Measurements from ENCODE around the gene NUP210. TPM values are rescaled to one million over a fixed set of nuclear protein-coding genes. Genes with fewer than 3 reads are reported as not detected.

Gene NUP210
- polyA plus RNA-seq, 1 of the 3 experiments (the other 2 are of a cell fraction): 1.8 TPM

DNA sequence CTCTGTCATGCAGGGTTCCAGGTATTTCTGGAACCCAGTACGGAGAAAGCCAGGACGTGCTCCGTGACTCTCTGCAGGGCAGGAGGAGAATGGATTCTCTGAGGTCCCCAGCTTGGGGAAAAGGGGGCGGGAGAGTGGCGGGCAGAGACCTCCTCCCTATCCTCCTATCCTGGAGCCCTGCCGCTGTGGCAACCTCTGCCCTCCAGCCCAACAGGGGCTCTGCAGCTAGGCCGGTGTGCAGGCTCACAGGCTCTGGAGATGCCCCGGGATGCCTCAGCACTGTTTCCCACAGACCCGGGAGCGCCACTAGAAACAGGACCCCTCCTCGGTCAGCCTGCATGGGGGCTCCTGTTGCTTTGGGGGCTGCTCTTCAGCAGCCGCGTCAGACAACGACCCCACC lies 43.1 kb downstream of the NUP210 start (continued):
- TF ChIP-seq, protein P1, sequence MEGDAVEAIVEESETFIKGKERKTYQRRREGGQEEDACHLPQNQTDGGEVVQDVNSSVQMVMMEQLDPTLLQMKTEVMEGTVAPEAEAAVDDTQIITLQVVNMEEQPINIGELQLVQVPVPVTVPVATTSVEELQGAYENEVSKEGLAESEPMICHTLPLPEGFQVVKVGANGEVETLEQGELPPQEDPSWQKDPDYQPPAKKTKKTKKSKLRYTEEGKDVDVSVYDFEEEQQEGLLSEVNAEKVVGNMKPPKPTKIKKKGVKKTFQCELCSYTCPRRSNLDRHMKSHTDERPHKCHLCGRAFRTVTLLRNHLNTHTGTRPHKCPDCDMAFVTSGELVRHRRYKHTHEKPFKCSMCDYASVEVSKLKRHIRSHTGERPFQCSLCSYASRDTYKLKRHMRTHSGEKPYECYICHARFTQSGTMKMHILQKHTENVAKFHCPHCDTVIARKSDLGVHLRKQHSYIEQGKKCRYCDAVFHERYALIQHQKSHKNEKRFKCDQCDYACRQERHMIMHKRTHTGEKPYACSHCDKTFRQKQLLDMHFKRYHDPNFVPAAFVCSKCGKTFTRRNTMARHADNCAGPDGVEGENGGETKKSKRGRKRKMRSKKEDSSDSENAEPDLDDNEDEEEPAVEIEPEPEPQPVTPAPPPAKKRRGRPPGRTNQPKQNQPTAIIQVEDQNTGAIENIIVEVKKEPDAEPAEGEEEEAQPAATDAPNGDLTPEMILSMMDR (IDR thresholded peaks at IDR 0.05): no peak
- TF ChIP-seq YY1 (IDR thresholded peaks at IDR 0.05; ENCODE audit: low read depth) (no peak), NFIC (IDR thresholded peaks at IDR 0.05; ENCODE audit: borderline replicate concordance) (no peak)

DNA sequence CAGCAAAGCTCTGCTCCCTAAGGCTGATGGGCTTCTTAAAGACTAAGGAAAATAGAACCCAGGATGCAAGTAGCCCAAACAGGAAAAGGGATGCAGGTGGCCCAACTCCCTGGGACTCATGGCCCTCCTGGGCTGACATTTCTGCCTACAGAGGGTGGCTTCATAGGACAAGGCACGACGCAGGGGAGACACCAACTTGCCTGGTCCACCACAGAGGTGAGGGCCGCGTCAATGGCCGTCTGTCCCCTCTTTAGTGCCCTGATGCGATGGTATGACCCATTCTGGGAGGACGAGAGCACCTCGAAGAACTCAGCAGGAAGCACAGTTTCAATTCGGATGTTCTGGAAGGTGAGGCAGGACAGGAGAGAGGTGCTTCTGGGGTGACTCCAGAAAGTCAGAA lies 44.0 kb downstream of the NUP210 start:
- Histone ChIP-seq H3F3A (replicated peaks; ENCODE audit: insufficient read depth) (no peaks in the 10 kb centered on the region), H3K9me2 (no peaks in the 10 kb centered on the region), H3K4me2 (no peak overlapping the region), H3K27ac (ENCODE audit: low read depth in 2 of 2, low read length in 1 of 2) (no peak overlapping the region), H3K4me1 (ENCODE audit: control insufficient read depth in 1 of 2, insufficient read depth in 2 of 2, low read depth in 1 of 2, low read length in 1 of 2) (peaks cover 0 to 9% of the 10 kb centered on the region in 2 experiments; a peak in 2 of 4 replicates), H3K9ac (no peak overlapping the region), H2AFZ (ENCODE audit: low read depth) (no peak overlapping the region), H3K4me3 (ENCODE audit: low read depth in 2 of 2, low read length in 1 of 2) (no peak overlapping the region), H3K79me2 (ENCODE audit: insufficient read depth) (no peaks in the 10 kb centered on the region), H3K9me3 (no peaks in the 10 kb centered on the region), H3K36me3 (replicated peaks in 1 of 2; ENCODE audit: control insufficient read depth in 1 of 2, insufficient read depth in 2 of 2, low read length in 1 of 2) (no peaks in the 10 kb centered on the region), H4K20me1 (ENCODE audit: insufficient read depth) (no peaks in the 10 kb centered on the region), H3K27me3 (ENCODE audit: insufficient read depth) (no peaks in the 10 kb centered on the region)
- TF ChIP-seq EP300 (IDR thresholded peaks at IDR 0.05; ENCODE audit: borderline replicate concordance in 1 of 2, low read depth in 1 of 2, low read length in 1 of 2) (no peak), IRF3 (IDR thresholded peaks at IDR 0.05; ENCODE audit: low read depth, low read length) (no peak), MXI1 (IDR thresholded peaks at IDR 0.05; ENCODE audit: low read depth, low read length) (no peak), YY1 (IDR thresholded peaks at IDR 0.05; ENCODE audit: low read depth) (no peak), USF1 (IDR thresholded peaks at IDR 0.05; ENCODE audit: borderline replicate concordance, low read depth) (no peak), RFX5 (IDR thresholded peaks at IDR 0.05; ENCODE audit: low read length) (no peak), NFIC (IDR thresholded peaks at IDR 0.05; ENCODE audit: borderline replicate concordance) (no peak), EZH2phosphoT487 (IDR thresholded peaks at IDR 0.05; ENCODE audit: borderline replicate concordance, low read depth) (no peak)
- TF ChIP-seq, protein P2, sequence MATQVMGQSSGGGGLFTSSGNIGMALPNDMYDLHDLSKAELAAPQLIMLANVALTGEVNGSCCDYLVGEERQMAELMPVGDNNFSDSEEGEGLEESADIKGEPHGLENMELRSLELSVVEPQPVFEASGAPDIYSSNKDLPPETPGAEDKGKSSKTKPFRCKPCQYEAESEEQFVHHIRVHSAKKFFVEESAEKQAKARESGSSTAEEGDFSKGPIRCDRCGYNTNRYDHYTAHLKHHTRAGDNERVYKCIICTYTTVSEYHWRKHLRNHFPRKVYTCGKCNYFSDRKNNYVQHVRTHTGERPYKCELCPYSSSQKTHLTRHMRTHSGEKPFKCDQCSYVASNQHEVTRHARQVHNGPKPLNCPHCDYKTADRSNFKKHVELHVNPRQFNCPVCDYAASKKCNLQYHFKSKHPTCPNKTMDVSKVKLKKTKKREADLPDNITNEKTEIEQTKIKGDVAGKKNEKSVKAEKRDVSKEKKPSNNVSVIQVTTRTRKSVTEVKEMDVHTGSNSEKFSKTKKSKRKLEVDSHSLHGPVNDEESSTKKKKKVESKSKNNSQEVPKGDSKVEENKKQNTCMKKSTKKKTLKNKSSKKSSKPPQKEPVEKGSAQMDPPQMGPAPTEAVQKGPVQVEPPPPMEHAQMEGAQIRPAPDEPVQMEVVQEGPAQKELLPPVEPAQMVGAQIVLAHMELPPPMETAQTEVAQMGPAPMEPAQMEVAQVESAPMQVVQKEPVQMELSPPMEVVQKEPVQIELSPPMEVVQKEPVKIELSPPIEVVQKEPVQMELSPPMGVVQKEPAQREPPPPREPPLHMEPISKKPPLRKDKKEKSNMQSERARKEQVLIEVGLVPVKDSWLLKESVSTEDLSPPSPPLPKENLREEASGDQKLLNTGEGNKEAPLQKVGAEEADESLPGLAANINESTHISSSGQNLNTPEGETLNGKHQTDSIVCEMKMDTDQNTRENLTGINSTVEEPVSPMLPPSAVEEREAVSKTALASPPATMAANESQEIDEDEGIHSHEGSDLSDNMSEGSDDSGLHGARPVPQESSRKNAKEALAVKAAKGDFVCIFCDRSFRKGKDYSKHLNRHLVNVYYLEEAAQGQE (IDR thresholded peaks at IDR 0.05; ENCODE audit: low read depth, low read length): no peak
- DNase-seq: no peak
- WGBS (ENCODE audit: low lambda C conversion rate): 91% methylated on average over 9 of the region's 9 CpGs
- CTCF ChIA-PET: interaction anchor here (1.0 kb wide), 1 partner anchor 11 kb away, joined by 3 read pairs; no protein-coding TSS in a partner anchor
- POLR2A ChIA-PET: no interaction called here

Data from SK-N-SH (cell line).